Neuronal stem cell (in vitro differentiated cells): Measurements from ENCODE around the gene LRRC26.

ENCODE experiments used
- DNase-seq: peaks from one replicate; pipeline ENCODE4 v3.0.0-alpha.2; 2013; ENCODE audit warnings: low spot score
- H2AFZ ChIP-seq: one replicate; pipeline ENCODE4 v1.6.1; 2013; ENCODE audit warnings: mild to moderate bottlenecking, low read length, inconsistent platforms
- H2AK5ac ChIP-seq: 2 replicates; pipeline ENCODE4 v1.6.1; 2013; ENCODE audit warnings: low read depth, mild to moderate bottlenecking, inconsistent platforms, low read length, moderate library complexity, mixed read lengths
- H2BK120ac ChIP-seq: 2 replicates; pipeline ENCODE4 v1.6.1; 2013; ENCODE audit warnings: low read depth, mild to moderate bottlenecking, inconsistent platforms, low read length, moderate library complexity, mixed read lengths
- H2BK12ac ChIP-seq: one replicate; pipeline ENCODE4 v1.6.1; 2013; ENCODE audit warnings: low read length, inconsistent platforms
- H2BK15ac ChIP-seq: 2 replicates; pipeline ENCODE4 v1.6.1; 2013; ENCODE audit warnings: mild to moderate bottlenecking, low read length, inconsistent platforms, mixed read lengths
- H2BK5ac ChIP-seq: one replicate; pipeline ENCODE4 v1.6.1; 2013; ENCODE audit warnings: inconsistent platforms, mild to moderate bottlenecking, low read length, moderate library complexity
- H3K14ac ChIP-seq: one replicate; pipeline ENCODE4 v1.6.1; 2013; ENCODE audit warnings: low read length, inconsistent platforms
- H3K18ac ChIP-seq: 2 replicates; pipeline ENCODE4 v1.6.1; 2013; ENCODE audit warnings: low read length, inconsistent platforms
- H3K23ac ChIP-seq: 2 replicates; pipeline ENCODE4 v1.6.1; 2013; ENCODE audit warnings: low read depth, mild to moderate bottlenecking, mixed read lengths, low read length, inconsistent platforms; ENCODE audit not compliant: poor library complexity
- H3K27ac ChIP-seq: replicated peaks from 3 replicates; pipeline ENCODE4 v1.5.1; 2013; ENCODE audit warnings: low read length, inconsistent platforms
- H3K27me3 ChIP-seq, 3 experiments: 2 replicates each; pipeline ENCODE4 v1.6.1; 2013; ENCODE audit warnings: low read length in 3 of 3, mild to moderate bottlenecking in 2 of 3, inconsistent platforms in 1 of 3, low read depth in 1 of 3, mixed read lengths in 1 of 3, moderate library complexity in 1 of 3; ENCODE audit not compliant: control insufficient read depth in 3 of 3, insufficient read depth in 3 of 3
- H3K36me3 ChIP-seq, 2 donors: replicated peaks in 1 of 2; 2 replicates each; pipeline ENCODE4 v1.6.1; 2013; ENCODE audit warnings: low read length in 2 of 2; ENCODE audit not compliant: control insufficient read depth in 2 of 2, insufficient read depth in 2 of 2
- H3K4ac ChIP-seq: 2 replicates; pipeline ENCODE4 v1.6.1; 2013; ENCODE audit warnings: inconsistent platforms, mild to moderate bottlenecking, low read length, moderate library complexity
- H3K4me1 ChIP-seq, 2 donors: 1 replicate in 1 of 2; 2 replicates in 1 of 2; pipeline ENCODE4 v1.6.1; 2013; ENCODE audit warnings: low read length in 2 of 2, low read depth in 1 of 2; ENCODE audit not compliant: control insufficient read depth in 2 of 2, insufficient read depth in 1 of 2
- H3K4me2 ChIP-seq: one replicate; pipeline ENCODE4 v1.6.1; 2013; ENCODE audit warnings: mild to moderate bottlenecking, low read length, inconsistent platforms; ENCODE audit not compliant: insufficient read depth, poor library complexity, severe bottlenecking
- H3K4me3 ChIP-seq, 2 donors: 2 replicates each; pipeline ENCODE4 v1.5.1; 2013; ENCODE audit warnings: low read length in 2 of 2, mild to moderate bottlenecking in 2 of 2, inconsistent platforms in 1 of 2, moderate library complexity in 1 of 2
- H3K79me1 ChIP-seq: one replicate; pipeline ENCODE4 v1.6.1; 2013; ENCODE audit warnings: low read depth, mild to moderate bottlenecking, inconsistent platforms, low read length, moderate library complexity
- H3K9ac ChIP-seq: one replicate; pipeline ENCODE4 v1.6.1; 2013; ENCODE audit warnings: mild to moderate bottlenecking, low read depth, low read length, inconsistent platforms; ENCODE audit not compliant: poor library complexity
- H3K9me3 ChIP-seq, 2 donors: replicated peaks in 1 of 2; 2 replicates each; pipeline versions ENCODE3 to v1.6.1; 2013; ENCODE audit warnings: low read length in 2 of 2, mild to moderate bottlenecking in 2 of 2, inconsistent platforms in 1 of 2, low read depth in 1 of 2, mixed read lengths in 1 of 2, moderate library complexity in 1 of 2; ENCODE audit not compliant: control insufficient read depth in 2 of 2, insufficient read depth in 1 of 2
- H4K8ac ChIP-seq: one replicate; pipeline ENCODE4 v1.6.1; 2013; ENCODE audit warnings: low read depth, mild to moderate bottlenecking, inconsistent platforms, low read length, moderate library complexity
- H4K91ac ChIP-seq: one replicate; pipeline ENCODE4 v1.6.1; 2013; ENCODE audit warnings: low read length, low read depth, mild to moderate bottlenecking, inconsistent platforms; ENCODE audit not compliant: poor library complexity
- WGBS, 2 donors: extraction: QIAGEN DNeasy Blood & Tissue Kit; methylation state at CpG; one replicate each; pipeline ENCODE4 v1.1.7; 2013; ENCODE audit warnings: missing lambda C conversion rate in 2 of 2, mixed read lengths in 1 of 2; ENCODE audit not compliant: insufficient read length in 2 of 2, insufficient replicate concordance in 1 of 2; ENCODE audit errors: extremely low coverage in 2 of 2; 5-methylcytosine and 5-hydroxymethylcytosine counted together

Gene LRRC26

GRCh38 chr9:137214620-137215019, 44.8 kb upstream of the LRRC26 start:
- H2AK5ac ChIP-seq = no peak overlapping the region
- peaks cover 11% of the 10 kb centered on the region for H3K79me1 ChIP-seq
- no peak overlapping the region for H3K4ac ChIP-seq
- peak overlapping the region; percentile 53 for H2BK5ac ChIP-seq
- no peak overlapping the region for H3K9ac ChIP-seq
- no peak overlapping the region for H3K18ac ChIP-seq
- no peak overlapping the region for H3K4me2 ChIP-seq
- no peak overlapping the region for H3K27ac ChIP-seq
- H3K9me3 ChIP-seq = no peaks in the 10 kb centered on the region
- no peak overlapping the region for H3K14ac ChIP-seq
- no peak overlapping the region for H4K8ac ChIP-seq
- H3K36me3 ChIP-seq = peaks cover 17 to 54% of the 10 kb centered on the region in 2 donors
- H3K4me1 ChIP-seq = peaks cover 2 to 8% of the 10 kb centered on the region in 2 donors
- H3K23ac ChIP-seq = no peak overlapping the region
- H2BK12ac ChIP-seq = peak overlapping the region; percentile 22
- no peak overlapping the region for H2AFZ ChIP-seq
- H3K4me3 ChIP-seq = no peak overlapping the region
- H2BK15ac ChIP-seq = no peak overlapping the region
- no peaks in the 10 kb centered on the region for H3K27me3 ChIP-seq
- H2BK120ac ChIP-seq = no peak overlapping the region
- no peak overlapping the region for H4K91ac ChIP-seq
- no CpG with 5 or more reads among the region's 19 CpGs for WGBS, 2 donors
- no peak for DNase-seq

DNA sequence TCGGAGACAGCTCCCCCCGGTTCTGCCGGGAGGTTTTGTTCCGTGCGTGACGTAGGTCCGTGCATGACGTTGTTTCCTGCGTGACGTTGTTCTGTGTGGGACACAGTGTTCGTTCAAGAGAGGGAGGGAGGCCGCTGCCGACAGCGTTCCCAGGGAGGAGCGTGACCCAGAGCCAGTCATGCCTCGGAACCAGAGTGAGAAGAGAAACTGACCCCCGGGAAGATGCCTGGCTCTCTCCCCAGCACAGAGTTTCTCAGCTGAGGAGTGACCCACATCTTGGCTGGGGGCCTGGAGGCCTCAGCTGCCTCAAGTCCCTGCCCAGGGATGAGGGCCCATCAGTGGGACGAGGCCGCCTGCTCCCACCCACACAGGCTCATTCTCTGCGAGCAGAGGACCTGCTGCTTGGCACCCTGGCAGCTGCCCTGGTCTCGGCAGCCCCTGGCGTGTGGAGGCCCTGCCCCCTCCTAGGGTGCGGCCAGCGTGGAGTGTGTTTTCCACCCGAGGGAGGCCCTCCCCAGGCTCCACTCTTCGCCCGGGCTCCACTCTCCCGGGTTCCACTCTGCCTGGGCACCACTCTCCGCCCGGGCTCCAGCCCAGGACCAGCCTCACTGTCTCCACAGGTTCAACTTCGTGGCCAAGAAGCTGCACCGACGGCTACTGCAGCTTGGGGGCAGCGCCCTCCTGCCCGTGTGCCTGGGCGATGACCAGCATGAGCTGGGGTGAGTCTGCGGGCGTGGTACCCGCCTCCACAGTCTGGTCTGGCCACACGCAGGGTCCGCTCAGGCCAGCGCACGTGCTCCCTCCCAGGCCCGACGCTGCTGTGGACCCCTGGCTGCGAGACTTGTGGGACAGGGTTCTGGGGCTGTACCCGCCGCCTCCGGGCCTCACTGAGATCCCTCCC, 43.6 kb upstream of the LRRC26 start:
- Histone ChIP-seq H3K27me3 (no peaks in the 10 kb centered on the region), H3K79me1 (peaks cover 11% of the 10 kb centered on the region), H3K27ac (no peak overlapping the region), H4K91ac (no peak overlapping the region), H2BK5ac (peak overlapping the region; percentile 39), H3K9ac (no peak overlapping the region), H3K4me3 (peak overlapping the region in 1 of 2 donors; percentile 2), H3K9me3 (peaks cover 0 to 1% of the 10 kb centered on the region in 2 donors), H3K18ac (no peak overlapping the region), H3K14ac (no peak overlapping the region), H2BK120ac (no peak overlapping the region), H4K8ac (no peak overlapping the region), H2BK12ac (no peak overlapping the region), H2AFZ (no peak overlapping the region), H3K4me1 (peaks cover 0 to 2% of the 10 kb centered on the region in 2 donors), H3K4ac (no peak overlapping the region), H3K36me3 (peaks cover 22 to 66% of the 10 kb centered on the region in 2 donors), H3K23ac (no peak overlapping the region), H2BK15ac (no peak overlapping the region), H2AK5ac (no peak overlapping the region), H3K4me2 (no peak overlapping the region)
- no peak for DNase-seq
- WGBS, 2 donors = no CpG with 5 or more reads among the region's 49 CpGs

DNA sequence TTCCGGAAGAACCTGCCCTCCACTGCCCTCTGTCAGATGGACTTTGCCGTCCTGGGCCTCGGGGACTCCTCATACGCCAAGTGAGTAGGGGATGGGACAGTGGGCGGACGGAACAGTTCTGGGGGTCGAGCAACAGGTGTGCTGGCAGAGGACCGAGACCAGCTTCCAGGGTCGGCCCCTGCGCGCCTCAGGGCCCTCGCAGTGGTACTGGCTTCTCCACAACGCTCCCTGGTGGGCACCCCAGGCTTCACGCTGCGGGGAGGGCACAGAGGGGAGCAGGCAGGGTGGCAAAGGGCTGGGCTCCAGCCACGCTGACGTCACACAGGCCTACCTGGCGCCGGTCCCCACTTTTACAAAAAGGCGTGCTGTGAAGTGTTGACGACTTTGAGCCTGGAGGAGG, 42.7 kb upstream of the LRRC26 start:
- Histone ChIP-seq H3K36me3 (peaks cover 22 to 69% of the 10 kb centered on the region in 2 donors), H4K8ac (no peak overlapping the region), H3K9me3 (peaks cover 0 to 1% of the 10 kb centered on the region in 2 donors), H3K14ac (no peak overlapping the region), H3K27ac (no peak overlapping the region), H3K23ac (no peak overlapping the region), H2BK15ac (no peak overlapping the region), H2AK5ac (no peak overlapping the region), H2BK5ac (no peak overlapping the region), H4K91ac (no peak overlapping the region), H3K18ac (no peak overlapping the region), H3K27me3 (no peaks in the 10 kb centered on the region), H3K79me1 (peaks cover 11% of the 10 kb centered on the region), H2BK120ac (no peak overlapping the region), H3K4me2 (no peak overlapping the region), H3K4ac (no peak overlapping the region), H2BK12ac (no peak overlapping the region), H2AFZ (no peak overlapping the region), H3K4me1 (no peaks in the 10 kb centered on the region), H3K9ac (peak overlapping the region; percentile 78), H3K4me3 (no peak overlapping the region)
- DNase-seq = no peak
- WGBS, 2 donors = no CpG with 5 or more reads among the region's 21 CpGs

GRCh38 chr9:137211532-137211931, 41.7 kb upstream of the LRRC26 start:
- Histone ChIP-seq H3K18ac (no peak overlapping the region), H2AK5ac (no peak overlapping the region), H3K27me3 (no peaks in the 10 kb centered on the region), H3K9me3 (peaks cover 0 to 1% of the 10 kb centered on the region in 2 donors), H3K4me1 (peaks cover 1 to 4% of the 10 kb centered on the region in 2 donors), H4K8ac (no peak overlapping the region), H3K36me3 (peaks cover 26 to 78% of the 10 kb centered on the region in 2 donors), H2BK5ac (no peak overlapping the region), H2AFZ (no peak overlapping the region), H4K91ac (no peak overlapping the region), H3K27ac (no peak overlapping the region), H2BK120ac (no peak overlapping the region), H2BK15ac (no peak overlapping the region), H3K14ac (no peak overlapping the region), H3K23ac (peak overlapping the region; percentile 73), H3K4me2 (no peak overlapping the region), H2BK12ac (no peak overlapping the region), H3K9ac (peak overlapping the region; percentile 21), H3K4me3 (no peak overlapping the region), H3K4ac (no peak overlapping the region), H3K79me1 (peaks cover 11% of the 10 kb centered on the region)
- WGBS, 2 donors = no CpG with 5 or more reads among the region's 13 CpGs
- DNase-seq = no peak
